B cell (primary cell): ENCODE measurements around the gene FBH1.

Source experiments
- CTCF ChIP-seq: fragments of 200-600 bp; IDR thresholded peaks from one replicate; pipeline ENCODE4 v1.8.0; 2022; ENCODE audit warnings: antibody characterized with exemption, mild to moderate bottlenecking
- EZH2 ChIP-seq: IDR thresholded peaks from 2 replicates; pipeline ENCODE4 v1.6.1; 2012; ENCODE audit warnings: borderline replicate concordance, low read depth, mild to moderate bottlenecking, moderate library complexity, low read length; ENCODE audit not compliant: insufficient read depth, poor library complexity, severe bottlenecking

DNA sequence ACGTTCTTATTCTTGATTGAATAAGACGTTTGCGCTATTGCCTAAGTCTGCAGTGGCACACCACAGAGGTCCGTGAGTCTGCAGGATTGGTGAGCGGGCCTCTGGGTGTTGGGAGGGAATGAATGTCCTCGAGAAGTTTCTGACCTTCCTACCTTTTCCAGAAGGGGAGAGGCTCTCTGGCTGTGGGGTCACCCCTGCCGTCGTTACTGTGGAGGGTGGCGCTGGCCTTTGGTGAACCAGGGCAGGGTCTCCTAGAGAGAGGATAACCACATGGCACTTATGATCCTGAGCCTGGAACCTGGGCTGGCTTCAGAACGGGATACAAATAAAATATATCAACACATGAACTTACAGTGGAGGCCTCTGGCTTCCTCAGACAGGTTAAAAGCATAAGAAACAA, 73.5 kb downstream of the FBH1 start:
- TF ChIP-seq CTCF = no peak
- no peak for TF ChIP-seq EZH2
